Suppressor macrophage (primary cell): ENCODE results near the gene MAT2A.
A peak's percentile ranks its signal among the peaks of the same experiment; 100 is the strongest.
"Not testable (repeated sequence)": the region's sequence is repeated elsewhere in the genome, so short reads cannot be mapped to it uniquely, and the experiment has no call there.

Source experiments
- DNase-seq, 4 experiments: peaks; one replicate each; pipeline ENCODE4 v3.0.0-alpha.2; 2020 to 2022

MAT2A gene

GRCh38 chr2:85524336-85524908, 14.5 kb upstream of the MAT2A start:
- peak in 3 of 4 experiments; percentile 45 to 62 (median 58) for DNase-seq

GRCh38 chr2:85525029-85525428, 13.9 kb upstream of the MAT2A start:
- no peak for DNase-seq

- peak in 3 of 4 experiments; percentile 50 to 51 (median 51) for DNase-seq
These were observed 13.4 kb upstream of the MAT2A start for GRCh38 chr2:85525567-85525966.

- no peak for DNase-seq
These were observed 11.2 kb upstream of the MAT2A start for GRCh38 chr2:85527787-85528186.

- DNase-seq: no peak
These were observed 10.6 kb upstream of the MAT2A start for GRCh38 chr2:85528355-85528754.

- no peak for DNase-seq
These were observed 9.2 kb upstream of the MAT2A start for GRCh38 chr2:85529809-85530208.

- DNase-seq: no peak
These were observed 7.4 kb upstream of the MAT2A start for GRCh38 chr2:85531589-85531988.

- no peak for DNase-seq
These were observed 4.9 kb upstream of the MAT2A start for GRCh38 chr2:85534099-85534498.

- peak; percentile 42 to 78 (median 64) for DNase-seq
These were observed 4.1 kb upstream of the MAT2A start for GRCh38 chr2:85534881-85535280.

GRCh38 chr2:85536479-85536878, 2.5 kb upstream of the MAT2A start:
- DNase-seq: peak in 2 of 4 experiments; percentile 31 to 54

- peak; percentile 58 to 80 (median 71) for DNase-seq
These were observed 1.1 kb upstream of the MAT2A start for GRCh38 chr2:85537600-85538506.

GRCh38 chr2:85539361-85540132, 579 bp downstream of the MAT2A start:
- DNase-seq: peak; percentile 75 to 86 (median 78)

GRCh38 chr2:85540133-85540648, 1.2 kb downstream of the MAT2A start:
- DNase-seq: no peak

- no peak for DNase-seq
These were observed 2.3 kb downstream of the MAT2A start for GRCh38 chr2:85541262-85541661.

GRCh38 chr2:85541753-85542457, 2.9 kb downstream of the MAT2A start:
- DNase-seq: no peak

GRCh38 chr2:85542777-85543176, 3.8 kb downstream of the MAT2A start:
- no peak for DNase-seq

- DNase-seq: not testable (repeated sequence)
These were observed 5.3 kb downstream of the MAT2A start for GRCh38 chr2:85544254-85544691.

GRCh38 chr2:85544915-85545779, 6.2 kb downstream of the MAT2A start:
- not testable (repeated sequence) for DNase-seq

GRCh38 chr2:85545780-85546240, 6.8 kb downstream of the MAT2A start:
- DNase-seq: peak in 1 of 4 experiments; percentile 42

GRCh38 chr2:85547089-85547858, 8.3 kb downstream of the MAT2A start:
- DNase-seq: peak in 1 of 4 experiments; percentile 32
